ENCODE data around the gene CFAP69.

- TF ChIP-seq, protein P1, sequence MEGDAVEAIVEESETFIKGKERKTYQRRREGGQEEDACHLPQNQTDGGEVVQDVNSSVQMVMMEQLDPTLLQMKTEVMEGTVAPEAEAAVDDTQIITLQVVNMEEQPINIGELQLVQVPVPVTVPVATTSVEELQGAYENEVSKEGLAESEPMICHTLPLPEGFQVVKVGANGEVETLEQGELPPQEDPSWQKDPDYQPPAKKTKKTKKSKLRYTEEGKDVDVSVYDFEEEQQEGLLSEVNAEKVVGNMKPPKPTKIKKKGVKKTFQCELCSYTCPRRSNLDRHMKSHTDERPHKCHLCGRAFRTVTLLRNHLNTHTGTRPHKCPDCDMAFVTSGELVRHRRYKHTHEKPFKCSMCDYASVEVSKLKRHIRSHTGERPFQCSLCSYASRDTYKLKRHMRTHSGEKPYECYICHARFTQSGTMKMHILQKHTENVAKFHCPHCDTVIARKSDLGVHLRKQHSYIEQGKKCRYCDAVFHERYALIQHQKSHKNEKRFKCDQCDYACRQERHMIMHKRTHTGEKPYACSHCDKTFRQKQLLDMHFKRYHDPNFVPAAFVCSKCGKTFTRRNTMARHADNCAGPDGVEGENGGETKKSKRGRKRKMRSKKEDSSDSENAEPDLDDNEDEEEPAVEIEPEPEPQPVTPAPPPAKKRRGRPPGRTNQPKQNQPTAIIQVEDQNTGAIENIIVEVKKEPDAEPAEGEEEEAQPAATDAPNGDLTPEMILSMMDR (IDR thresholded peaks at IDR 0.05): no peak
- TF ChIP-seq POLR2A (IDR thresholded peaks at IDR 0.05): no peak
These were observed 21.8 kb downstream of the CFAP69 start for GRCh38 chr7:90266808-90267207.
